Naive B cell (primary cell): Measurements from ENCODE around the gene TM2D1. TPM values are rescaled to one million over a fixed set of nuclear protein-coding genes. Genes with fewer than 3 reads are reported as not detected.

Experiments used
- ATAC-seq, 2 donors: fragments of 150-1000 bp; cut with Tn5 transposase; 2 replicates each; pipeline ENCODE4 v1.10.0; 2021; ENCODE audit warnings: low read depth in 2 of 2, mild to moderate bottlenecking in 2 of 2, moderate library complexity in 2 of 2
- DNase-seq: peaks from one replicate; pipeline ENCODE4 v3.0.0; 2022
- H3K27ac Mint-ChIP-seq, 6 donors: one replicate each; pipeline ENCODE4 v1.8.0; 2020 to 2022; ENCODE audit warnings: mild to moderate bottlenecking in 6 of 6, mixed read lengths in 6 of 6, moderate library complexity in 5 of 6, inconsistent platforms in 2 of 6
- H3K27me3 Mint-ChIP-seq, 3 donors: one replicate each; pipeline ENCODE4 v1.8.0; 2021 to 2022; ENCODE audit warnings: mixed read lengths in 3 of 3, mild to moderate bottlenecking in 1 of 3
- H3K36me3 Mint-ChIP-seq, 2 donors: one replicate each; pipeline ENCODE4 v1.8.0; 2020 to 2022; ENCODE audit warnings: mixed read lengths in 2 of 2, inconsistent platforms in 1 of 2, mild to moderate bottlenecking in 1 of 2
- H3K4me1 Mint-ChIP-seq, 3 donors: one replicate each; pipeline ENCODE4 v1.8.0; 2020 to 2022; ENCODE audit warnings: mixed read lengths in 3 of 3, inconsistent platforms in 1 of 3, mild to moderate bottlenecking in 1 of 3, moderate library complexity in 1 of 3
- H3K4me3 Mint-ChIP-seq, 8 donors: one replicate each; pipeline ENCODE4 v1.8.0; 2020 to 2022; ENCODE audit warnings: mild to moderate bottlenecking in 8 of 8, mixed read lengths in 8 of 8, moderate library complexity in 8 of 8, inconsistent platforms in 2 of 8
- H3K9me3 Mint-ChIP-seq, 7 donors: one replicate each; pipeline ENCODE4 v1.8.0; 2020 to 2022; ENCODE audit warnings: mixed read lengths in 7 of 7, mild to moderate bottlenecking in 5 of 7, inconsistent platforms in 2 of 7, moderate library complexity in 1 of 7
- polyA plus RNA-seq, 6 donors: library from polyadenylated mRNA; unstranded; fragments of 300-500 nt; fragmentation: Illumina TruSeq; gene quantifications; one replicate each; pipeline ENCODE4 v1.2.3, GENCODE V29; 2021; ENCODE audit warnings: low read depth in 6 of 6

The TM2D1 gene
- polyA plus RNA-seq, 6 donors from 2014 or later: 47.8 to 74.1 (median 62.1) TPM

GRCh38 chr1:61654067-61654466, 70.9 kb downstream of the TM2D1 start:
- no peak overlapping the region for H3K4me3 Mint-ChIP-seq
- peaks cover 0 to 11% (median 9%) of the 10 kb centered on the region in 3 donors for H3K27me3 Mint-ChIP-seq
- H3K27ac Mint-ChIP-seq: no peak overlapping the region
- no peaks in the 10 kb centered on the region for H3K9me3 Mint-ChIP-seq
- H3K36me3 Mint-ChIP-seq: peaks cover 0 to 3% of the 10 kb centered on the region in 2 donors
- DNase-seq (no peak), ATAC-seq (no peak)
- H3K4me1 Mint-ChIP-seq: no peaks in the 10 kb centered on the region

GRCh38 chr1:61648983-61649742, 75.8 kb downstream of the TM2D1 start:
- no peak for DNase-seq
- no peak for ATAC-seq
- Mint-ChIP-seq H3K36me3 (no peaks in the 10 kb centered on the region), H3K27ac (no peak overlapping the region), H3K4me3 (no peak overlapping the region), H3K4me1 (no peaks in the 10 kb centered on the region), H3K9me3 (no peaks in the 10 kb centered on the region), H3K27me3 (peaks cover 0 to 13% (median 10%) of the 10 kb centered on the region in 3 donors)

DNA sequence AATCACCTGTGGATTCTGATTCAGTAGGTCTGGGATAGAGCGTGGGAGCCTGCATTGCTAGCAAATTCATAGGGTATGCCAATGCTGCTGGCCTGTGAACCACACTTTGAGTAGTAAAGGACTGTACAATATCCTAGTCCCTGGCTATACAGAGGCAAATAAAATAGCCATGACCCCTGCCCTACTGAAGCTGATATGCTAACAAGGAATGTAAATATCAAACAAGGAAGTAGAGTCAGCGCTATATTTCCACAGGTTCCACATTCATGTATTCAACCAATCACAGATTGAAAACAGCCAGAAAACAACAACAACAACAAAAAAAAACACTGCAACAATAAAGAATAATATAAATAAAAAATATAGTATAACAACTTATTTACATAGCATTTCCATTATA, 77.8 kb downstream of the TM2D1 start:
- no peak for ATAC-seq
- DNase-seq: no peak
- Mint-ChIP-seq H3K27me3 (peaks cover 0 to 13% (median 10%) of the 10 kb centered on the region in 3 donors), H3K27ac (no peak overlapping the region), H3K4me3 (no peak overlapping the region), H3K36me3 (no peaks in the 10 kb centered on the region), H3K4me1 (peaks cover 0 to 4% (median 2%) of the 10 kb centered on the region in 3 donors), H3K9me3 (no peaks in the 10 kb centered on the region)

DNA sequence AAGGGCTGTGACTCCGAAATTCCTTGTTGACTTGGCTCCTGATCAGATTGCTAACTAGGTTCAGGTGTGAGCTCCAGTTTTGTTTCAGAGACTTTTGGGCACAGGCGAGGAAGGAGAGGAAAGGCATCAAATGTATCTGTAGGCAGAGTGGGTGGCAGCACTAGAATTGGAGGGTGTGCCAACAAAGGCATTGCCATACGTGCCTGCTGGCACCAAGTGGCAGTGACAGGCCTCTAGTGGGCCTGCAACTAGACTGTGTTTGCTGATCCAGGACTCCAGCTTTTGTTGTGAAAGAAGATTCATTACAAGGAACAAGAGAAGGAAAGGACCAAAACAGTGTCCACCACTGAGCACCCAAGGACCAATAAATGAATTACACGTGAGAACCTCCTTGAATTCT, 79.5 kb downstream of the TM2D1 start:
- no peaks in the 10 kb centered on the region for H3K36me3 Mint-ChIP-seq
- H3K27ac Mint-ChIP-seq: no peak overlapping the region
- peaks cover 0 to 13% (median 10%) of the 10 kb centered on the region in 3 donors for H3K27me3 Mint-ChIP-seq
- ATAC-seq (no peak), DNase-seq (no peak)
- H3K4me3 Mint-ChIP-seq: no peak overlapping the region
- H3K9me3 Mint-ChIP-seq: no peaks in the 10 kb centered on the region
- peaks cover 5 to 19% (median 19%) of the 10 kb centered on the region in 3 donors for H3K4me1 Mint-ChIP-seq

DNA sequence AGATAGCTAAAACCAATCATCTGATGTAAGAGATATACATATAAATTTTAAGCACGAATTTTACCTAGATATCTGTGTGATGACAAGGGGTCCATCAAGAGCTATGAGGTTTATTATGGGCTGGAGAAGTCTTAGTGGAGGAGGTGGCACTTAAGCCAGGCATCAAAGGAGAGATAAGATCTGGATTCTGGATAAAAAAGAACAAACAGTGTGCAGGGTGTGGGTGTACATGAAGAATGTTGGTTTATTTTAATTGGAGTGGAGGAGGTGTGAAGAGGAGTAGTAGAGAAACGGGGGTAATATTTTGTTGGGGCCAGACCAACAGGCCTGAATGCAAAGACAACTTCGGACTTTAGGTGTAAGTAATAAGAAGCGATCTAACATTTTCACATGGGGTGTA, 80.6 kb downstream of the TM2D1 start:
- Mint-ChIP-seq H3K27me3 (peaks cover 0 to 13% (median 10%) of the 10 kb centered on the region in 3 donors), H3K27ac (no peak overlapping the region), H3K4me1 (peaks cover 5 to 19% (median 19%) of the 10 kb centered on the region in 3 donors), H3K4me3 (no peak overlapping the region), H3K9me3 (no peaks in the 10 kb centered on the region), H3K36me3 (no peaks in the 10 kb centered on the region)
- ATAC-seq (no peak), DNase-seq (no peak)

DNA sequence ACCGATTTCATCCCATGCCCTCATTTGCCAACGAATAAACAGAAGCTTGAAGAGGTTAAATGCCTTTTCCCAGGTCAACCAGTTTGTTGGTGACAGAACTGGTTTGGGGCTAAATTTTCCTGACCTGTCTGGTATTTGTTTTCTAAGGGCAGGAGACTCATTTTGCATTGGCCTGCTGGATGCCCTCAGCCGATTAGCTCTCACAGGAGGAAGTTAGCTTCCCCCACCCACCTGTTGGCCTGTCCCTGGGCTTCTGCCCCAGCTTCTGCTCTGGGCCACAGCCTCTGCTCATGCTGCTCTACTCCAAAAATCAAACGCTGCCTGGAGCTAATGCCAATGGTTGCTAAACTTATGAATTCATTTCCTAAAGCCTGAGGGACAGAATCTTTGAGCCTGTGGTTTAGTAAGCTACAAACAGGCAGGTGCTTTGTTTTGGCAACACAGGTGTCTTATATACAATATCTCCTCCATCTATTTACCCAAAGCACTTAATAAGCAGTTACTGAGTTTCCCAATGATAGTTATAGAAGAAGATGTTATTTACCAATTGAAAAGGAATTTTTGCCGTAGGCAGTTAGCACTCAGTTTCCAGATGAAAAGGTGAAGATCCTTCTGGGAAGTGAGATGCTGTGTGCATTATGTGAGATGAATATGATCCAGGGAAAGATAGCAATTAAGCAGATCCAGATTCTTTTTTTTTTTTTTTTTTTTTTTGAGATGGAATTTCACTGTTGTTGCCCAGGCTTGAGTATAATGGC, 82.3 kb downstream of the TM2D1 start:
- Mint-ChIP-seq H3K27me3 (peaks cover 0 to 17% (median 7%) of the 10 kb centered on the region in 3 donors), H3K9me3 (no peaks in the 10 kb centered on the region), H3K4me1 (peaks cover 5 to 19% (median 19%) of the 10 kb centered on the region in 3 donors), H3K27ac (peak overlapping the region in 2 of 6 donors; percentile 14 to 53), H3K4me3 (no peak overlapping the region), H3K36me3 (no peaks in the 10 kb centered on the region)
- DNase-seq: no peak
- no peak for ATAC-seq

- Mint-ChIP-seq H3K27ac (peak overlapping the region in 5 of 6 donors; percentile 16 to 92 (median 48)), H3K36me3 (no peaks in the 10 kb centered on the region), H3K9me3 (no peaks in the 10 kb centered on the region), H3K4me1 (peaks cover 5 to 19% (median 19%) of the 10 kb centered on the region in 3 donors), H3K4me3 (peak overlapping the region; percentile 69 to 95 (median 90)), H3K27me3 (peaks cover 0 to 14% (median 7%) of the 10 kb centered on the region in 3 donors)
- DNase-seq: peak; percentile 50
- peak; percentile 85 to 96 for ATAC-seq
Measured at GRCh38 chr1:61641578-61642336, 83.2 kb downstream of the TM2D1 start.

DNA sequence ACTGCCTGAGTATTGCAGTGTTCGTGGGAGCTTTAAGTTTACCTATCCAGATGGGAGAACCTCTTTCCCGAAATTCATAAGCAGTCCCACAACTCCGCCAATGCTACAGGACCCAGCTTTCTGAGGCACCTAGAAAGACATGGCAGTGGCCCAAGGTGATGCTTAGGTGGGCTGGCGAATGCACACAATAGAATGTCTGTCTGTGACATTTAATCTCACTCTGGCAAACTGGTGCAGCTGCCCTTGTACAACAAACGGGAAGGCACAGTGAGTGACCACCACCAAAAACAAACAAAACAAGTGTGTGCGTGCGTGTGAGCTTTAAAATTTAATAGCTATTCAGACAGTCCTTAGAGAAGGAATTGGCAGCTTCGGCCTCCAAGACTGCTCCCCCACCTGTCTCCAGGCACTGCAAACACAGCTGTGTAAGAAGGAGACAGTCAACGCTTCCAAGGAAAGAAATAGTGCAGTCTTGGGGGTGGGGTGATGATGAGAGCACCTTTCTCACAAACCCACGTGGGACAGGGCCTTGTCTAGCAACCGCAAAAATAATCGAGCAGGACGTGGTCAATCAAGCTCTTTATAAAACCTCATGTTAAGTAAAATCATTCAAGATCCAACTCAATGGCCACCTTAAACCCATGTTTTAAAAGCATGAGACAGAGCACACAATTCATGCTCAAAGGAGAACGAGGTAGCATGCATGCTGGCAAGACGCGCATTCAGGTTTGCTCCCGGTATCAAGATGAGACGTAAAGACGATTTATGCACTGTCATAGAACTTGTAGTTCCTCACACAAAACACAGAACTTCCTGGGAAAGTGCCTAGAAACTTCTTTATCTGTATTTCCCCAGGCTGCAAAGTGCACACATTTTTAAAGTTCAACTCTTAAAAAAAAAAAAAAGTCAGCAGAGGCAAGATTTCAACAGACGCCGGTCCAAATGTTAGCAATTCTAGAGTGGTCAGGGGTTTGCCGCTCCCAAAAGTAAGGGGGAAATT, 84.1 kb downstream of the TM2D1 start:
- Mint-ChIP-seq H3K4me1 (peaks cover 5 to 19% (median 19%) of the 10 kb centered on the region in 3 donors), H3K36me3 (no peaks in the 10 kb centered on the region), H3K9me3 (no peaks in the 10 kb centered on the region), H3K27me3 (peaks cover 0 to 14% (median 7%) of the 10 kb centered on the region in 3 donors), H3K27ac (peak overlapping the region in 5 of 6 donors; percentile 16 to 92 (median 54)), H3K4me3 (peak overlapping the region; percentile 69 to 95 (median 90))
- no peak for DNase-seq
- peak; percentile 23 to 27 for ATAC-seq

GRCh38 chr1:61639608-61640336, 85.2 kb downstream of the TM2D1 start:
- no peak for ATAC-seq
- Mint-ChIP-seq H3K36me3 (no peaks in the 10 kb centered on the region), H3K27ac (peak overlapping the region in 1 of 6 donors; percentile 43), H3K4me3 (peak overlapping the region in 3 of 8 donors; percentile 14 to 77 (median 44)), H3K27me3 (peaks cover 0 to 6% (median 0%) of the 10 kb centered on the region in 3 donors), H3K9me3 (no peaks in the 10 kb centered on the region), H3K4me1 (peaks cover 5 to 19% (median 19%) of the 10 kb centered on the region in 3 donors)
- no peak for DNase-seq

- Mint-ChIP-seq H3K27ac (no peak overlapping the region), H3K36me3 (no peaks in the 10 kb centered on the region), H3K9me3 (no peaks in the 10 kb centered on the region), H3K4me3 (no peak overlapping the region), H3K4me1 (peaks cover 5 to 19% (median 19%) of the 10 kb centered on the region in 3 donors), H3K27me3 (peaks cover 0 to 6% (median 0%) of the 10 kb centered on the region in 3 donors)
- ATAC-seq: no peak
- DNase-seq: no peak
Measured at GRCh38 chr1:61638911-61639605, 85.9 kb downstream of the TM2D1 start.

- Mint-ChIP-seq H3K4me1 (peaks cover 5 to 19% (median 19%) of the 10 kb centered on the region in 3 donors), H3K27me3 (peaks cover 0 to 6% (median 0%) of the 10 kb centered on the region in 3 donors), H3K9me3 (no peaks in the 10 kb centered on the region), H3K36me3 (no peaks in the 10 kb centered on the region), H3K27ac (no peak overlapping the region), H3K4me3 (no peak overlapping the region)
- DNase-seq (no peak), ATAC-seq (no peak)
Measured at GRCh38 chr1:61638296-61638695, 86.6 kb downstream of the TM2D1 start.
